ENCODE data around the gene ZNHIT1. TPM values are rescaled to one million over a fixed set of nuclear protein-coding genes. Genes with fewer than 3 reads are reported as not detected.

The ZNHIT1 gene
- total RNA-seq, 1 donor from 2014 or later, result 39.1 TPM

- TF ChIP-seq CTCF (IDR thresholded peaks at IDR 0.05) (peak; percentile 46), EZH2 (IDR thresholded peaks at IDR 0.05) (no peak)
- Histone ChIP-seq H3K4me2 (no peak overlapping the region), H3F3A (ENCODE audit: low read depth) (peaks cover 11% of the 10 kb centered on the region), H3K9me3 (ENCODE audit: low read depth) (no peaks in the 10 kb centered on the region), H3K79me2 (ENCODE audit: low read depth) (no peaks in the 10 kb centered on the region), H2AFZ (replicated peaks) (no peak overlapping the region), H3K4me1 (no peaks in the 10 kb centered on the region), H4K20me1 (ENCODE audit: low read depth) (peaks cover 6% of the 10 kb centered on the region), H3K27me3 (no peaks in the 10 kb centered on the region), H3K36me3 (no peaks in the 10 kb centered on the region), H3K4me3 (no peak overlapping the region), H3K9ac (no peak overlapping the region), H3K27ac (no peak overlapping the region)
- Mint-ChIP-seq H3K4me3 (no peak overlapping the region), H3K27ac (no peak overlapping the region), H3K27me3 (ENCODE audit: insufficient read depth, low read depth) (peaks cover 6% of the 10 kb centered on the region), H3K36me3 (peaks cover 1% of the 10 kb centered on the region), H3K9me3 (no peaks in the 10 kb centered on the region), H3K4me1 (peaks cover 5% of the 10 kb centered on the region)
- peak; percentile 32 for DNase-seq (ENCODE audit: low spot score)
Measured at GRCh38 chr7:101235050-101235449, 17.1 kb downstream of the ZNHIT1 start.

GRCh38 chr7:101235522-101235921, 17.6 kb downstream of the ZNHIT1 start:
- peaks cover 1% of the 10 kb centered on the region for H3K36me3 Mint-ChIP-seq
- H3K4me3 Mint-ChIP-seq, result no peak overlapping the region
- H3F3A ChIP-seq (ENCODE audit: low read depth), result peaks cover 11% of the 10 kb centered on the region
- no peak overlapping the region for H3K9ac ChIP-seq
- peaks cover 4% of the 10 kb centered on the region for H4K20me1 ChIP-seq (ENCODE audit: low read depth)
- DNase-seq (ENCODE audit: low spot score), result no peak
- H3K36me3 ChIP-seq, result no peaks in the 10 kb centered on the region
- no peak overlapping the region for H3K4me3 ChIP-seq
- no peak overlapping the region for H2AFZ ChIP-seq (replicated peaks)
- H3K4me1 Mint-ChIP-seq, result peaks cover 5% of the 10 kb centered on the region
- TF ChIP-seq EZH2 (IDR thresholded peaks at IDR 0.05), result no peak
- no peaks in the 10 kb centered on the region for H3K9me3 Mint-ChIP-seq
- H3K27me3 Mint-ChIP-seq (ENCODE audit: insufficient read depth, low read depth), result peaks cover 6% of the 10 kb centered on the region
- H3K4me1 ChIP-seq, result no peaks in the 10 kb centered on the region
- no peak overlapping the region for H3K27ac ChIP-seq
- H3K27me3 ChIP-seq, result no peaks in the 10 kb centered on the region
- no peaks in the 10 kb centered on the region for H3K9me3 ChIP-seq (ENCODE audit: low read depth)
- H3K79me2 ChIP-seq (ENCODE audit: low read depth), result no peaks in the 10 kb centered on the region
- no peak overlapping the region for H3K27ac Mint-ChIP-seq
- no peak overlapping the region for H3K4me2 ChIP-seq

- H3K9me3 ChIP-seq (ENCODE audit: low read depth), result no peaks in the 10 kb centered on the region
- DNase-seq (ENCODE audit: low spot score), result no peak
- no peak overlapping the region for H3K4me3 ChIP-seq
- H3K9ac ChIP-seq, result no peak overlapping the region
- H4K20me1 ChIP-seq (ENCODE audit: low read depth), result peaks cover 3% of the 10 kb centered on the region
- H2AFZ ChIP-seq (replicated peaks), result no peak overlapping the region
- H3K79me2 ChIP-seq (ENCODE audit: low read depth), result no peaks in the 10 kb centered on the region
- Mint-ChIP-seq H3K4me1 (peaks cover 5% of the 10 kb centered on the region), H3K9me3 (no peaks in the 10 kb centered on the region), H3K27me3 (ENCODE audit: insufficient read depth, low read depth) (peaks cover 6% of the 10 kb centered on the region), H3K36me3 (peaks cover 1% of the 10 kb centered on the region), H3K4me3 (no peak overlapping the region), H3K27ac (no peak overlapping the region)
- H3K27ac ChIP-seq, result no peak overlapping the region
- H3K36me3 ChIP-seq, result no peaks in the 10 kb centered on the region
- H3K4me1 ChIP-seq, result no peaks in the 10 kb centered on the region
- peaks cover 11% of the 10 kb centered on the region for H3F3A ChIP-seq (ENCODE audit: low read depth)
- H3K4me2 ChIP-seq, result no peak overlapping the region
- TF ChIP-seq CTCF (IDR thresholded peaks at IDR 0.05), result no peak
- TF ChIP-seq EZH2phosphoT487 (IDR thresholded peaks at IDR 0.05), result no peak
- no peak for TF ChIP-seq EZH2 (IDR thresholded peaks at IDR 0.05)
- H3K27me3 ChIP-seq, result no peaks in the 10 kb centered on the region
Measured at GRCh38 chr7:101236292-101236835, 18.4 kb downstream of the ZNHIT1 start.

- no peak within 1 kb of the TSS for H3K4me3 ChIP-seq
- H4K20me1 ChIP-seq (ENCODE audit: low read depth), result peaks cover 3% of the 10 kb centered on the region
- Mint-ChIP-seq H3K27ac (no peak within 1 kb of the TSS), H3K27me3 (ENCODE audit: insufficient read depth, low read depth) (peaks cover 4% of the 10 kb centered on the region), H3K4me3 (no peak within 1 kb of the TSS), H3K36me3 (peaks cover 1% of the 10 kb centered on the region), H3K4me1 (peaks cover 5% of the 10 kb centered on the region), H3K9me3 (no peaks in the 10 kb centered on the region)
- TF ChIP-seq EZH2 (IDR thresholded peaks at IDR 0.05) (no peak), EZH2phosphoT487 (IDR thresholded peaks at IDR 0.05) (no peak), CTCF (IDR thresholded peaks at IDR 0.05) (no peak)
- H3K9me3 ChIP-seq (ENCODE audit: low read depth), result no peaks in the 10 kb centered on the region
- H3K4me1 ChIP-seq, result no peaks in the 10 kb centered on the region
- H3K27ac ChIP-seq, result no peak within 1 kb of the TSS
- H3K36me3 ChIP-seq, result no peaks in the 10 kb centered on the region
- no peak within 1 kb of the TSS for H3K4me2 ChIP-seq
- DNase-seq (ENCODE audit: low spot score), result no peak
- H3K79me2 ChIP-seq (ENCODE audit: low read depth), result peaks cover 5% of the 10 kb centered on the region
- H3K27me3 ChIP-seq, result no peaks in the 10 kb centered on the region
- H3K9ac ChIP-seq, result no peak within 1 kb of the TSS
- no peak within 1 kb of the TSS for H2AFZ ChIP-seq (replicated peaks)
- peaks cover 4% of the 10 kb centered on the region for H3F3A ChIP-seq (ENCODE audit: low read depth)
Measured at GRCh38 chr7:101237206-101238067, 19.5 kb downstream of the ZNHIT1 start, which contains the start of gene CLDN15. Gene CLDN15, minus strand, starts transcription at chr7:101237802. Its CDS starts 221 bp downstream, at chr7:101237581.
